ENCODE data around the gene GPC6. TPM values are rescaled to one million over a fixed set of nuclear protein-coding genes. Genes with fewer than 3 reads are reported as not detected.

Gene GPC6
- total RNA-seq, 1 donor from 2014 or later, result 16.1 TPM

DNA sequence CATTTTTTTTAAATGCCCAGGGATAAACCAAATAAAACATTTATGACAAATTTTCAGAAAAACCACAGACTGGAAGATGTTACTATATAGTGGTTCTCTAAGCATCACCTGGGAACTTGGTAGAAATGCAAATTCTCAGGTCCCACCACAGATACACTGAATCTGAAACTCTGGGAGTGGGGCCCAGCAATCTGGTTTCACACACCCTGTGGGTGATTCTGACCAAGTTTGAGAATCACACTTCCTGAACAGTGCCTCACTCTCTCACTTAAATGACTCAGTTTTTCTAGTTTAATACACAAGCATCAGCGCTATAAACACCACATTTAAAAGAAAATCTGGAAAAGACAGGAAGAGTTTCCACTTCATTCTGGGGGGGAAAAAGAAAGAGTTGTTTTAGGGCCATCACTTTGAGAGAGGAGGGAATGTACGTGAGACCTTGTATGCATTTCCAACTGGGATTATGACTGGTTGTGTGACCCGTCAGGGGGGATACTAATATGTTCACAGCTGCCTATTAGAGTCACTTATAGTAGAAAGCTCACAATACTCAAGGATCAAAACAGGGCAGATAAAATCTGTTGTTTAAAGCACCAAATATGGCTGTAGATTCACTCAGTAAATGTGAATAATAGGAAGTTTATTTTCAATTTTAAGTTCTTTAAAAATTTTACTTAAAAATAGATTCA is 567.7 kb downstream of the GPC6 start:
- DNase-seq (ENCODE audit: low spot score), result no peak
- no peak overlapping the region for H3K27ac Mint-ChIP-seq (ENCODE audit: unreplicated experiment)
- H3K9me3 Mint-ChIP-seq (ENCODE audit: unreplicated experiment), result no peaks in the 10 kb centered on the region
- TF ChIP-seq, protein P1, sequence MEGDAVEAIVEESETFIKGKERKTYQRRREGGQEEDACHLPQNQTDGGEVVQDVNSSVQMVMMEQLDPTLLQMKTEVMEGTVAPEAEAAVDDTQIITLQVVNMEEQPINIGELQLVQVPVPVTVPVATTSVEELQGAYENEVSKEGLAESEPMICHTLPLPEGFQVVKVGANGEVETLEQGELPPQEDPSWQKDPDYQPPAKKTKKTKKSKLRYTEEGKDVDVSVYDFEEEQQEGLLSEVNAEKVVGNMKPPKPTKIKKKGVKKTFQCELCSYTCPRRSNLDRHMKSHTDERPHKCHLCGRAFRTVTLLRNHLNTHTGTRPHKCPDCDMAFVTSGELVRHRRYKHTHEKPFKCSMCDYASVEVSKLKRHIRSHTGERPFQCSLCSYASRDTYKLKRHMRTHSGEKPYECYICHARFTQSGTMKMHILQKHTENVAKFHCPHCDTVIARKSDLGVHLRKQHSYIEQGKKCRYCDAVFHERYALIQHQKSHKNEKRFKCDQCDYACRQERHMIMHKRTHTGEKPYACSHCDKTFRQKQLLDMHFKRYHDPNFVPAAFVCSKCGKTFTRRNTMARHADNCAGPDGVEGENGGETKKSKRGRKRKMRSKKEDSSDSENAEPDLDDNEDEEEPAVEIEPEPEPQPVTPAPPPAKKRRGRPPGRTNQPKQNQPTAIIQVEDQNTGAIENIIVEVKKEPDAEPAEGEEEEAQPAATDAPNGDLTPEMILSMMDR (IDR thresholded peaks at IDR 0.05; ENCODE audit: unreplicated experiment), result no peak
- H3K4me3 Mint-ChIP-seq (ENCODE audit: unreplicated experiment), result no peak overlapping the region
- no peaks in the 10 kb centered on the region for H3K4me1 Mint-ChIP-seq (ENCODE audit: unreplicated experiment)
- H3K36me3 Mint-ChIP-seq (ENCODE audit: low read depth, unreplicated experiment), result no peaks in the 10 kb centered on the region
- no peaks in the 10 kb centered on the region for H3K27me3 Mint-ChIP-seq (ENCODE audit: unreplicated experiment)

DNA sequence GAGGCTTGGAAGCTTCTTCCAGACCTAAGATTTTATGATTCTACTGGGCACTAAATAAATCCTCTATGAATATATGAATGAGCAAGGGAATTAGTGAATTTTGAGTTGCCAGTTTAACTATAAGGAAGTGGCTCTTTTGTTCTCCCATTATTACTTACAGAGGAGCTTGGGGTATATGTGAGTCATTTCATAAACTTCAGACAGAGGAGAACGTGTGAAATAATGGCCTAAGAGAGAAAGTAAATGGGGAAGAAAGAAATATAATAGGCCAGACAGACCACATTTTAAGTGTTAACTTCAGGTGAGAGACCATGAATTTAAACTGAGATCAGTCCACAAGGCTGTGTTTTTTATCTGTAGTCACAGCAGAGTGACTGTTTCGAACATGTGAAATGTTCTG is 570.9 kb downstream of the GPC6 start:
- no peaks in the 10 kb centered on the region for H3K9me3 Mint-ChIP-seq (ENCODE audit: unreplicated experiment)
- no peak overlapping the region for H3K4me3 Mint-ChIP-seq (ENCODE audit: unreplicated experiment)
- no peak for DNase-seq (ENCODE audit: low spot score)
- no peaks in the 10 kb centered on the region for H3K27me3 Mint-ChIP-seq (ENCODE audit: unreplicated experiment)
- no peaks in the 10 kb centered on the region for H3K4me1 Mint-ChIP-seq (ENCODE audit: unreplicated experiment)
- no peak overlapping the region for H3K27ac Mint-ChIP-seq (ENCODE audit: unreplicated experiment)
- H3K36me3 Mint-ChIP-seq (ENCODE audit: low read depth, unreplicated experiment), result no peaks in the 10 kb centered on the region
- TF ChIP-seq, protein P1 (IDR thresholded peaks at IDR 0.05; ENCODE audit: unreplicated experiment), result no peak

DNA sequence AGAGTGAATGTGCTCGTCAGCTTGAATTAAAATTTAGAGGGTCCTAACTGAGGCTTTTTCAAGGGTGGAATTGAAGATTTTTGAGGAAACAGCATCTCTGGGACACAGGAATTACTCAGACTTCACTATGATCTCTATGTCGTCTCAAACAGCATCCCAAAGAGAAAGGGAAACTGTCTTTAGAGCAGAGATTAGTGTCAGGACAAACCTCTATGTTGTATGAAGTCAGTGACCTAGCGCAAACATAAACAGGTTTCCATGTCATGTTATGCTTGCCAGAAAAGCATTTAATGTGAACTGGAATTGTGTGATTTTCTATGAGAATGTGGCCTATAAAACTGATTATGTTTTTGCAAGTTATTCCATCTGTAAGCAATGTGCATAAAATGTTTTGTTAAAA is 573.7 kb downstream of the GPC6 start:
- Mint-ChIP-seq H3K9me3 (ENCODE audit: unreplicated experiment) (no peaks in the 10 kb centered on the region), H3K36me3 (ENCODE audit: low read depth, unreplicated experiment) (no peaks in the 10 kb centered on the region), H3K4me1 (ENCODE audit: unreplicated experiment) (no peaks in the 10 kb centered on the region), H3K27ac (ENCODE audit: unreplicated experiment) (no peak overlapping the region), H3K27me3 (ENCODE audit: unreplicated experiment) (no peaks in the 10 kb centered on the region), H3K4me3 (ENCODE audit: unreplicated experiment) (no peak overlapping the region)
- TF ChIP-seq, protein P1 (IDR thresholded peaks at IDR 0.05; ENCODE audit: unreplicated experiment), result no peak
- DNase-seq (ENCODE audit: low spot score), result no peak

DNA sequence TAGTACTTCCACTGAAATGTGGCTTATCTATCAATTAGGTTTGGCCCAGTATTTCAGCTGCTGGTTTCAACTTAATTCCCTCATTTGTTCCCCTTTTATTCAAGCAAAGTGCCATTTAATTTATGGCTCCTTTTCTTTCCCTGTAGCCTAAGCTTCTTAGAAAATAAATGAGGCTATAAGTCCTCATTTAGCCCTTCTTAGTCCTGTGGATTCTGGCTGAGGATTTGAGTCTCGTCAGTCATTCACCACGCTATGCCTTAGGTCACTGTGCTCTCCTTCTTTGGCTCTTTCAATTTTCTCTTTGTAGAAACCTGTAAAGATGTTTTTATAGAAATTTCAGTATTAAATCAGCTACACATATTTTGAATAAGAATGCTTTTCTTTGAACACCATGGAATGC is 579.1 kb downstream of the GPC6 start:
- no peaks in the 10 kb centered on the region for H3K36me3 Mint-ChIP-seq (ENCODE audit: low read depth, unreplicated experiment)
- H3K27ac Mint-ChIP-seq (ENCODE audit: unreplicated experiment), result no peak overlapping the region
- peaks cover 2% of the 10 kb centered on the region for H3K27me3 Mint-ChIP-seq (ENCODE audit: unreplicated experiment)
- TF ChIP-seq, protein P1 (IDR thresholded peaks at IDR 0.05; ENCODE audit: unreplicated experiment), result no peak
- DNase-seq (ENCODE audit: low spot score), result no peak
- H3K4me1 Mint-ChIP-seq (ENCODE audit: unreplicated experiment), result no peaks in the 10 kb centered on the region
- H3K4me3 Mint-ChIP-seq (ENCODE audit: unreplicated experiment), result no peak overlapping the region
- H3K9me3 Mint-ChIP-seq (ENCODE audit: unreplicated experiment), result no peaks in the 10 kb centered on the region

DNA sequence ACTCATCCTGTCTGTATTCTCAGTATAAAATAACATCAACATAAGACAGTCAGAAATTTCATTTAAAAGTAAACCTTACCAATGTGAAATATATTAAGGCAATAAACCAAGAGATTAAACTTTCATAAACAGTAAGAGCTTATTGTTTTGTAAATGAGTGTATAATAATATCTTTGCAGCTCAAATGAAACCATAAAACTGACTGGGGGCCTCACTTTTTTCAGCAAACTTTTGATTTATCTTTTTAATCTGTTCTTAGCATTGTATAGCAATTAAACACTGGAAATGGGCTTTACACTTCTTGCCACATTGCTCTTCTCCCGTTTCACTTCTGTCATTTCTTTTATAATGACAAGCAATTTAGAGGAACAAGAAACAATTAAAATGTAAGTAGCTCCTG is 580.3 kb downstream of the GPC6 start:
- no peaks in the 10 kb centered on the region for H3K9me3 Mint-ChIP-seq (ENCODE audit: unreplicated experiment)
- no peaks in the 10 kb centered on the region for H3K4me1 Mint-ChIP-seq (ENCODE audit: unreplicated experiment)
- peaks cover 2% of the 10 kb centered on the region for H3K27me3 Mint-ChIP-seq (ENCODE audit: unreplicated experiment)
- no peak for DNase-seq (ENCODE audit: low spot score)
- no peaks in the 10 kb centered on the region for H3K36me3 Mint-ChIP-seq (ENCODE audit: low read depth, unreplicated experiment)
- H3K4me3 Mint-ChIP-seq (ENCODE audit: unreplicated experiment), result no peak overlapping the region
- TF ChIP-seq, protein P1 (IDR thresholded peaks at IDR 0.05; ENCODE audit: unreplicated experiment), result no peak
- no peak overlapping the region for H3K27ac Mint-ChIP-seq (ENCODE audit: unreplicated experiment)

Measured in endothelial cell (in vitro differentiated cells).